ENCODE measurements around the gene PGF. TPM values are rescaled to one million over a fixed set of nuclear protein-coding genes. Genes with fewer than 3 reads are reported as not detected.

Gene PGF
- polyA plus RNA-seq, 1 donor (not counting 4 experiments of a cell fraction or from before 2014, with no cell fraction given) = 16.5 TPM

GRCh38 chr14:74965486-74966153, 10.2 kb upstream of the PGF start:
- Histone ChIP-seq H2AFZ (ENCODE audit: control insufficient read depth, low read length) (no peak overlapping the region), H3K27ac (ENCODE audit: control insufficient read depth, insufficient read depth, low read length) (peak overlapping the region; percentile 84), H3K9me3 (ENCODE audit: control insufficient read depth, low read depth, low read length) (no peaks in the 10 kb centered on the region), H3K4me1 (ENCODE audit: control insufficient read depth, extremely low read depth, insufficient read depth, low read length) (peaks cover 44% of the 10 kb centered on the region), H3K4me3 (ENCODE audit: control insufficient read depth in 2 of 3, extremely low read depth in 1 of 3, insufficient read depth in 2 of 3, low read depth in 1 of 3, low read length in 3 of 3) (peak overlapping the region in 1 of 3 experiments; percentile 5), H3K9me1 (ENCODE audit: control insufficient read depth, extremely low read depth, insufficient read depth, low read length) (no peaks in the 10 kb centered on the region), H3K36me3 (ENCODE audit: control insufficient read depth in 2 of 2, extremely low read depth in 1 of 2, insufficient read depth in 2 of 2, low read length in 2 of 2) (no peaks in the 10 kb centered on the region), H3K27me3 (ENCODE audit: control insufficient read depth, extremely low read depth, insufficient read depth, low read length) (no peaks in the 10 kb centered on the region), H4K20me1 (ENCODE audit: control insufficient read depth, extremely low read depth, insufficient read depth, low read length) (no peaks in the 10 kb centered on the region), H3K9ac (ENCODE audit: control insufficient read depth, extremely low read depth, insufficient read depth, low read length) (peak overlapping the region; percentile 60), H3K79me2 (ENCODE audit: control insufficient read depth, insufficient read depth, low read length) (no peaks in the 10 kb centered on the region), H3K4me2 (ENCODE audit: control insufficient read depth, extremely low read depth, insufficient read depth, low read depth, low read length) (peak overlapping the region; percentile 65)
- dilution Hi-C loops (cut with MboI; ENCODE audit: extremely low pct_ligation_motif_present, low sequenced_read_pairs) = no loop called here
- FAIRE-seq (peak; percentile 99), DNase-seq (ENCODE audit: low read depth, low spot score) (peak; percentile 95)
- no peak for TF ChIP-seq EZH2 (IDR thresholded peaks at IDR 0.05; ENCODE audit: low read length)
- TF ChIP-seq CTCF (optimal IDR thresholded peaks at IDR 0.05 in 1 of 3, IDR thresholded peaks at IDR 0.05 in 1 of 3, conservative IDR thresholded peaks at IDR 0.05 in 1 of 3; ENCODE audit: extremely low read depth in 1 of 3, insufficient read depth in 2 of 3, low read length in 3 of 3) = no peak

DNA sequence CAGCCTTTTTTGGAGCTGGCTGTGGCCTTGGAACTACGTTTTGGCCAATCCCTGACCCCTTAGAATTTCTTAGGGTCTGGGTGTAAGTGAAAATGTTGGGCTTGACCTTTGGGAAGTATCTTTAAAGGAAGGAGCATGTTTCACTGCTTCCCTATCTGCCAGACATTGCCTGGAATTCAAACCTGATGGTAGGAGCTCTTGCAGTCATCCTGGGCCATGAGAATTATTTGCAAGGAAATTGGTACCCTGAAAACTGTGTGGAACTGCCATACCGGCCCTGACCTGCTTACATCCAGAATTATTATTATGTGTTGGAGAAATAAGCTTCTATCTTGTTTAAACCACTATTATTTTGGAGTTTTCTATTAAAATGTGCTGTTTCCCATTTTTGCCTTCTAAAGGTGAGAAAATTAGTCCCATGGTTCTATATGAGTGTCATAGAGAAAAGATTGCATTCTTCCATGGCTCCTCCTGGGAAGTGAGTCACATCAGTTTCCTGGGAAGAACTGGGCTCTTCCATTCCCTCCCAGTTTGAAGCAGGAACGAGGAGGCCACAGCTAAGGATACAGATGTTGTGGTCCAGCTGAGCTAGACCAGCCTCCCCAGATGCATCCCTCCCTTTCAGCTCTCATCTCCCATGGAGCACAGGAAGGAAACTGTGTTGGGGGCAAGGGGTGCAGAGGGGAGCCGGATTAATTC, 9.5 kb upstream of the PGF start:
- Histone ChIP-seq H3K9me3 (ENCODE audit: control insufficient read depth, low read depth, low read length) (no peaks in the 10 kb centered on the region), H3K9me1 (ENCODE audit: control insufficient read depth, extremely low read depth, insufficient read depth, low read length) (no peaks in the 10 kb centered on the region), H3K9ac (ENCODE audit: control insufficient read depth, extremely low read depth, insufficient read depth, low read length) (peak overlapping the region; percentile 60), H3K4me3 (ENCODE audit: control insufficient read depth in 2 of 3, extremely low read depth in 1 of 3, insufficient read depth in 2 of 3, low read depth in 1 of 3, low read length in 3 of 3) (peak overlapping the region in 1 of 3 experiments; percentile 5), H3K4me2 (ENCODE audit: control insufficient read depth, extremely low read depth, insufficient read depth, low read depth, low read length) (peak overlapping the region; percentile 65), H3K79me2 (ENCODE audit: control insufficient read depth, insufficient read depth, low read length) (no peaks in the 10 kb centered on the region), H4K20me1 (ENCODE audit: control insufficient read depth, extremely low read depth, insufficient read depth, low read length) (no peaks in the 10 kb centered on the region), H3K4me1 (ENCODE audit: control insufficient read depth, extremely low read depth, insufficient read depth, low read length) (peaks cover 51% of the 10 kb centered on the region), H2AFZ (ENCODE audit: control insufficient read depth, low read length) (no peak overlapping the region), H3K36me3 (ENCODE audit: control insufficient read depth in 2 of 2, extremely low read depth in 1 of 2, insufficient read depth in 2 of 2, low read length in 2 of 2) (no peaks in the 10 kb centered on the region), H3K27me3 (ENCODE audit: control insufficient read depth, extremely low read depth, insufficient read depth, low read length) (no peaks in the 10 kb centered on the region), H3K27ac (ENCODE audit: control insufficient read depth, insufficient read depth, low read length) (peak overlapping the region; percentile 84)
- TF ChIP-seq CTCF (optimal IDR thresholded peaks at IDR 0.05 in 1 of 3, IDR thresholded peaks at IDR 0.05 in 1 of 3, conservative IDR thresholded peaks at IDR 0.05 in 1 of 3; ENCODE audit: extremely low read depth in 1 of 3, insufficient read depth in 2 of 3, low read length in 3 of 3) (no peak), EZH2 (IDR thresholded peaks at IDR 0.05; ENCODE audit: low read length) (no peak)
- dilution Hi-C loops (cut with MboI; ENCODE audit: extremely low pct_ligation_motif_present, low sequenced_read_pairs) = no loop called here
- peak; percentile 36 for FAIRE-seq
- DNase-seq (ENCODE audit: low read depth, low spot score) = no peak

Data from keratinocyte (primary cell).